ENCODE data around the gene SPRED1.

SPRED1 gene

GRCh38 chr15:38215707-38216106 is 36.9 kb upstream of the SPRED1 start:
- Histone ChIP-seq H3K4me1 (ENCODE audit: control insufficient read depth, low read length) (no peaks in the 10 kb centered on the region), H3K4me2 (ENCODE audit: low read length) (no peak overlapping the region)
- TF ChIP-seq, protein P1, sequence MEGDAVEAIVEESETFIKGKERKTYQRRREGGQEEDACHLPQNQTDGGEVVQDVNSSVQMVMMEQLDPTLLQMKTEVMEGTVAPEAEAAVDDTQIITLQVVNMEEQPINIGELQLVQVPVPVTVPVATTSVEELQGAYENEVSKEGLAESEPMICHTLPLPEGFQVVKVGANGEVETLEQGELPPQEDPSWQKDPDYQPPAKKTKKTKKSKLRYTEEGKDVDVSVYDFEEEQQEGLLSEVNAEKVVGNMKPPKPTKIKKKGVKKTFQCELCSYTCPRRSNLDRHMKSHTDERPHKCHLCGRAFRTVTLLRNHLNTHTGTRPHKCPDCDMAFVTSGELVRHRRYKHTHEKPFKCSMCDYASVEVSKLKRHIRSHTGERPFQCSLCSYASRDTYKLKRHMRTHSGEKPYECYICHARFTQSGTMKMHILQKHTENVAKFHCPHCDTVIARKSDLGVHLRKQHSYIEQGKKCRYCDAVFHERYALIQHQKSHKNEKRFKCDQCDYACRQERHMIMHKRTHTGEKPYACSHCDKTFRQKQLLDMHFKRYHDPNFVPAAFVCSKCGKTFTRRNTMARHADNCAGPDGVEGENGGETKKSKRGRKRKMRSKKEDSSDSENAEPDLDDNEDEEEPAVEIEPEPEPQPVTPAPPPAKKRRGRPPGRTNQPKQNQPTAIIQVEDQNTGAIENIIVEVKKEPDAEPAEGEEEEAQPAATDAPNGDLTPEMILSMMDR (IDR thresholded peaks at IDR 0.05; ENCODE audit: low read depth, low read length, poor library complexity, severe bottlenecking): no peak
- no peak for TF ChIP-seq EZH2phosphoT487 (IDR thresholded peaks at IDR 0.05; ENCODE audit: borderline replicate concordance, low read length)

GRCh38 chr15:38216763-38217162 is 35.9 kb upstream of the SPRED1 start:
- no peak overlapping the region for H3K27ac ChIP-seq (ENCODE audit: low read depth, low read length)
- no peak overlapping the region for H3K4me2 ChIP-seq (ENCODE audit: low read length)

More at GRCh38 chr15:38215707-38216106, 36.9 kb upstream of the SPRED1 start:
- no peaks in the 10 kb centered on the region for H3K9me2 ChIP-seq (replicated peaks; ENCODE audit: control insufficient read depth, low read length)
- no peaks in the 10 kb centered on the region for H3K27me3 ChIP-seq (ENCODE audit: control insufficient read depth, low read length)
- no peak overlapping the region for H3K4me3 ChIP-seq (ENCODE audit: low read length)
- no peaks in the 10 kb centered on the region for H3F3A ChIP-seq (ENCODE audit: control insufficient read depth, insufficient read depth)
- no peaks in the 10 kb centered on the region for H4K20me1 ChIP-seq (ENCODE audit: control insufficient read depth, insufficient read depth, low read depth, low read length)
- H3K9me3 ChIP-seq (ENCODE audit: control insufficient read depth, insufficient read depth, low read length): no peaks in the 10 kb centered on the region
- H3K79me2 ChIP-seq (ENCODE audit: control insufficient read depth, low read length): no peaks in the 10 kb centered on the region
- H3K36me3 ChIP-seq (ENCODE audit: control insufficient read depth, low read length): no peaks in the 10 kb centered on the region
- no peak overlapping the region for H3K27ac ChIP-seq (ENCODE audit: low read depth, low read length)

GRCh38 chr15:38217191-38217595 is 35.4 kb upstream of the SPRED1 start:
- Histone ChIP-seq H3K79me2 (ENCODE audit: control insufficient read depth, low read length) (no peaks in the 10 kb centered on the region), H3K36me3 (ENCODE audit: control insufficient read depth, low read length) (no peaks in the 10 kb centered on the region), H3K27me3 (ENCODE audit: control insufficient read depth, low read length) (no peaks in the 10 kb centered on the region), H3K4me1 (ENCODE audit: control insufficient read depth, low read length) (no peaks in the 10 kb centered on the region), H3K9me3 (ENCODE audit: control insufficient read depth, insufficient read depth, low read length) (no peaks in the 10 kb centered on the region), H4K20me1 (ENCODE audit: control insufficient read depth, insufficient read depth, low read depth, low read length) (no peaks in the 10 kb centered on the region), H3K4me2 (ENCODE audit: low read length) (no peak overlapping the region), H3K27ac (ENCODE audit: low read depth, low read length) (no peak overlapping the region), H3K9me2 (replicated peaks; ENCODE audit: control insufficient read depth, low read length) (no peaks in the 10 kb centered on the region), H3F3A (ENCODE audit: control insufficient read depth, insufficient read depth) (no peaks in the 10 kb centered on the region), H3K4me3 (ENCODE audit: low read length) (no peak overlapping the region)
- TF ChIP-seq, protein P1 (IDR thresholded peaks at IDR 0.05; ENCODE audit: low read depth, low read length, poor library complexity, severe bottlenecking): no peak
- TF ChIP-seq EZH2phosphoT487 (IDR thresholded peaks at IDR 0.05; ENCODE audit: borderline replicate concordance, low read length): no peak

More at GRCh38 chr15:38216763-38217162, 35.9 kb upstream of the SPRED1 start:
- Histone ChIP-seq H4K20me1 (ENCODE audit: control insufficient read depth, insufficient read depth, low read depth, low read length) (no peaks in the 10 kb centered on the region), H3K79me2 (ENCODE audit: control insufficient read depth, low read length) (no peaks in the 10 kb centered on the region), H3K4me1 (ENCODE audit: control insufficient read depth, low read length) (no peaks in the 10 kb centered on the region), H3K36me3 (ENCODE audit: control insufficient read depth, low read length) (no peaks in the 10 kb centered on the region), H3K27me3 (ENCODE audit: control insufficient read depth, low read length) (no peaks in the 10 kb centered on the region), H3F3A (ENCODE audit: control insufficient read depth, insufficient read depth) (no peaks in the 10 kb centered on the region), H3K4me3 (ENCODE audit: low read length) (no peak overlapping the region), H3K9me2 (replicated peaks; ENCODE audit: control insufficient read depth, low read length) (no peaks in the 10 kb centered on the region), H3K9me3 (ENCODE audit: control insufficient read depth, insufficient read depth, low read length) (no peaks in the 10 kb centered on the region)
- TF ChIP-seq, protein P1 (IDR thresholded peaks at IDR 0.05; ENCODE audit: low read depth, low read length, poor library complexity, severe bottlenecking): no peak
- TF ChIP-seq EZH2phosphoT487 (IDR thresholded peaks at IDR 0.05; ENCODE audit: borderline replicate concordance, low read length): no peak
